A549 (cell line): ENCODE data around the gene CFAP46. TPM values are rescaled to one million over a fixed set of nuclear protein-coding genes. Genes with fewer than 3 reads are reported as not detected.

Experiments used
- ATAC-seq, 2 experiments: fragments of 200-7000 bp in 1 of 2; fragments of >200 bp in 1 of 2; cut with Nextera tagmentation in 1 of 2; cut with Tn5 transposase in 1 of 2; 3 replicates each; pipeline versions ENCODE4 v1.8.0 to v1.9.1; 2018 to 2020; ENCODE audit warnings: mild to moderate bottlenecking in 1 of 2, moderate library complexity in 1 of 2
- CTCF ChIA-PET: fragments of 300-600 bp; sonication (Branson Sonifier 250); formaldehyde crosslinking; extraction: SDS; loops from one replicate; lab custom pipeline; 2021; ENCODE audit warnings: antibody characterized with exemption, inconsistent platforms; lab: Yijun Ruan, JAX
- POLR2A ChIA-PET: fragments of 350-600 bp; formaldehyde crosslinking; extraction: SDS; loops from one replicate; lab custom pipeline; 2021; ENCODE audit warnings: antibody characterized with exemption, inconsistent platforms; lab: Yijun Ruan, JAX
- DNase-seq, 2 experiments: peaks; one replicate each; pipeline versions ENCODE4 v3.0.0 to v3.0.0-alpha.2; 2011 to 2016; ENCODE audit warnings: low read depth in 1 of 2, low spot score in 1 of 2
- FAIRE-seq: peaks from 2 replicates; lab custom pipeline; 2011; peaks lifted over from hg19 to GRCh38; lab: Jason Lieb, UNC
- H3K27ac ChIP-seq, 2 experiments: fragments of >200 bp; sonication (Bioruptor Twin); formaldehyde crosslinking; 3 replicates each; pipeline ENCODE4 v1.5.1; 2016 to 2017
- H3K4me1 ChIP-seq: fragments of >200 bp; sonication (Bioruptor Twin); formaldehyde crosslinking; 3 replicates; pipeline ENCODE4 v1.6.1; 2016
- H3K4me2 ChIP-seq: fragments of >200 bp; sonication (Bioruptor Twin); formaldehyde crosslinking; 3 replicates; pipeline ENCODE4 v1.6.1; 2016
- H3K4me3 ChIP-seq: fragments of >200 bp; sonication (Bioruptor Twin); formaldehyde crosslinking; 3 replicates; pipeline ENCODE4 v1.5.1; 2016
- H3K9me3 ChIP-seq: fragments of >200 bp; sonication (Bioruptor Twin); formaldehyde crosslinking; 3 replicates; pipeline ENCODE4 v1.6.1; 2016
- ATOH8 ChIP-seq: fragments of 250-450 bp; sonication (Bioruptor Pico); IDR thresholded peaks from 2 replicates; pipeline ENCODE4 v1.5.0; 2020; ENCODE audit warnings: low read depth, mild to moderate bottlenecking, moderate library complexity
- BCL3 ChIP-seq: fragments of >200 bp; sonication (Bioruptor Twin); formaldehyde crosslinking; IDR thresholded peaks from 3 replicates; pipeline ENCODE4 v1.6.1; 2016
- CBX2 ChIP-seq: fragments of 200-600 bp; sonication (generic); IDR thresholded peaks from 2 replicates; pipeline ENCODE4 v1.6.1; 2016; ENCODE audit warnings: low read depth, mild to moderate bottlenecking, borderline replicate concordance
- CBX8 ChIP-seq: fragments of 200-600 bp; sonication (generic); IDR thresholded peaks from 2 replicates; pipeline ENCODE4 v1.6.1; 2016
- CTCF ChIP-seq: fragments of >200 bp; sonication (Bioruptor Twin); formaldehyde crosslinking; IDR thresholded peaks from 3 replicates; pipeline ENCODE4 v1.5.1; 2016
- EHMT2 ChIP-seq: fragments of 200-600 bp; sonication (generic); IDR thresholded peaks from 2 replicates; pipeline ENCODE4 v1.6.1; 2016; ENCODE audit warnings: antibody characterized with exemption, low read depth, mild to moderate bottlenecking, moderate library complexity
- FOSL2 ChIP-seq, 2 experiments: fragments of 450-650 bp in 1 of 2; fragments of >200 bp in 1 of 2; sonication (Bioruptor Twin) in 1 of 2; formaldehyde crosslinking; IDR thresholded peaks; 2 replicates each; pipeline versions ENCODE4 v1.5.0 to v1.6.1; 2016 to 2020; ENCODE audit warnings: mild to moderate bottlenecking in 1 of 2, moderate library complexity in 1 of 2
- GATA3 ChIP-seq: IDR thresholded peaks from 2 replicates; pipeline ENCODE4 v1.6.1; 2012; ENCODE audit warnings: borderline replicate concordance
- HDAC2 ChIP-seq: fragments of 200-600 bp; sonication (generic); IDR thresholded peaks from 2 replicates; pipeline ENCODE4 v1.6.1; 2016
- HEYL ChIP-seq: fragments of 250-450 bp; sonication (Bioruptor Pico); IDR thresholded peaks from 2 replicates; pipeline ENCODE4 v1.8.0; 2021; ENCODE audit warnings: mild to moderate bottlenecking, moderate library complexity
- HOXA7 ChIP-seq: fragments of 250-450 bp; sonication (Bioruptor Pico); IDR thresholded peaks from 2 replicates; pipeline ENCODE4 v1.5.0; 2020; ENCODE audit warnings: mild to moderate bottlenecking, moderate library complexity
- HOXB13 ChIP-seq: fragments of 250-450 bp; sonication (Bioruptor Pico); IDR thresholded peaks from 2 replicates; pipeline ENCODE4 v1.5.0; 2020; ENCODE audit warnings: low read depth, mild to moderate bottlenecking, moderate library complexity
- KDM1A ChIP-seq: fragments of 200-600 bp; sonication (generic); IDR thresholded peaks from 2 replicates; pipeline ENCODE4 v1.6.1; 2016; ENCODE audit warnings: low read depth, mild to moderate bottlenecking
- KDM5A ChIP-seq: fragments of 200-600 bp; sonication (generic); IDR thresholded peaks from 2 replicates; pipeline ENCODE4 v1.6.1; 2016; ENCODE audit warnings: antibody characterized with exemption, mild to moderate bottlenecking
- MAFK ChIP-seq: fragments of 450-650 bp; IDR thresholded peaks from 2 replicates; pipeline ENCODE4 v1.6.1; 2014; ENCODE audit not compliant: partially characterized antibody
- MAZ ChIP-seq: fragments of 150-350 bp; IDR thresholded peaks from 2 replicates; pipeline ENCODE4 v1.6.1; 2014; ENCODE audit warnings: antibody characterized with exemption, low read depth, low read length, borderline replicate concordance
- MYC ChIP-seq: IDR thresholded peaks from 2 replicates; pipeline ENCODE4 v1.6.1; 2012; ENCODE audit warnings: mild to moderate bottlenecking, inconsistent platforms, low read length, improper control_type of control experiment, borderline replicate concordance
- NFE2L2 ChIP-seq: fragments of 150-350 bp; conservative IDR thresholded peaks from 2 replicates; pipeline ENCODE4 v1.6.1; 2014; ENCODE audit warnings: low read length
- NR3C1 ChIP-seq: fragments of >200 bp; sonication (Bioruptor Twin); formaldehyde crosslinking; IDR thresholded peaks from 3 replicates; pipeline ENCODE4 v1.6.1; 2017
- POLR2A ChIP-seq: IDR thresholded peaks from 2 replicates; pipeline ENCODE4 v1.6.1; 2012; ENCODE audit warnings: mild to moderate bottlenecking, low read length
- POLR2AphosphoS2 ChIP-seq: conservative IDR thresholded peaks from 2 replicates; pipeline ENCODE4 v1.6.1; 2012; ENCODE audit warnings: low read length, improper control_type of control experiment, inconsistent platforms
- RCOR1 ChIP-seq: fragments of 150-350 bp; IDR thresholded peaks from 2 replicates; pipeline ENCODE4 v1.6.1; 2014; ENCODE audit warnings: antibody characterized with exemption, low read length, low read depth
- REST ChIP-seq: fragments of 200-600 bp; sonication (generic); IDR thresholded peaks from 2 replicates; pipeline ENCODE4 v1.6.1; 2016; ENCODE audit warnings: antibody characterized with exemption, mild to moderate bottlenecking, moderate library complexity
- RFX5 ChIP-seq: fragments of 450-650 bp; IDR thresholded peaks from 2 replicates; pipeline ENCODE4 v1.7.1; 2014; ENCODE audit warnings: antibody characterized with exemption, mild to moderate bottlenecking, moderate library complexity
- SMC3 ChIP-seq: fragments of >200 bp; sonication (Bioruptor Twin); formaldehyde crosslinking; IDR thresholded peaks from 3 replicates; pipeline ENCODE4 v1.6.1; 2018; ENCODE audit warnings: inconsistent platforms
- SREBF2 ChIP-seq: fragments of 450-650 bp; IDR thresholded peaks from 2 replicates; pipeline ENCODE4 v1.6.1; 2014; ENCODE audit warnings: mild to moderate bottlenecking, moderate library complexity
- USF2 ChIP-seq: fragments of 450-650 bp; IDR thresholded peaks from 2 replicates; pipeline ENCODE4 v1.6.1; 2014; ENCODE audit warnings: antibody characterized with exemption
- ZC3H11A ChIP-seq: fragments of 450-650 bp; IDR thresholded peaks from 2 replicates; pipeline ENCODE4 v1.6.1; 2014; ENCODE audit warnings: antibody characterized with exemption, mild to moderate bottlenecking
- WGBS: methylation state at CpG from one replicate; pipeline ENCODE4 v1.1.6; 2017; ENCODE audit errors: missing lambda C conversion rate; 5-methylcytosine and 5-hydroxymethylcytosine counted together
- polyA plus RNA-seq, 4 experiments: library from polyadenylated mRNA; depleted of rRNA in 3 of 4; stranded (reverse); fragments of >200 nt; fragmentation: RNase III in 1 of 4; extraction: RNeasy Plus Mini Kit Qiagen cat#74134 plus additional on column Dnase treatment in 1 of 4; gene quantifications; 2 replicates in 3 of 4; 3 replicates in 1 of 4; pipeline ENCODE4 v1.2.3, GENCODE V29; 2011 to 2017
- TF ChIP-seq, protein P1 (sequence below): IDR thresholded peaks from 2 replicates; pipeline ENCODE4 v1.6.1; 2012

The CFAP46 gene
- polyA plus RNA-seq, 2 of the 4 experiments (the other 2 are of a cell fraction): 0.88 to 1.8 TPM

- CTCF ChIA-PET: interaction anchor here (0.8 to 2.6 kb wide), 3 partner anchors 10 to 219 kb away, joined by 3 to 11 read pairs (median 9); no protein-coding TSS in a partner anchor
- no peak overlapping the region for H3K27ac ChIP-seq
- H3K4me3 ChIP-seq: no peak overlapping the region
- H3K9me3 ChIP-seq: peaks cover 16% of the 10 kb centered on the region; the same call in 2 of the 3 replicates
- ATAC-seq (no peak), FAIRE-seq (no peak), DNase-seq (no peak)
- no peak for TF ChIP-seq MYC
- no peak for TF ChIP-seq RCOR1
- no peak for TF ChIP-seq POLR2AphosphoS2
- TF ChIP-seq HEYL (CRISPR knock-in tag): no peak
- TF ChIP-seq REST: no peak
- no peak for TF ChIP-seq CBX2
- TF ChIP-seq POLR2A: no peak
- no peak for TF ChIP-seq MAZ
- no peak for TF ChIP-seq ZC3H11A
- no peak for TF ChIP-seq KDM1A
- TF ChIP-seq NFE2L2: no peak
- TF ChIP-seq RFX5: no peak
- TF ChIP-seq, protein P1, sequence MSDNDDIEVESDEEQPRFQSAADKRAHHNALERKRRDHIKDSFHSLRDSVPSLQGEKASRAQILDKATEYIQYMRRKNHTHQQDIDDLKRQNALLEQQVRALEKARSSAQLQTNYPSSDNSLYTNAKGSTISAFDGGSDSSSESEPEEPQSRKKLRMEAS: no peak
- no peak for TF ChIP-seq SREBF2
- TF ChIP-seq NR3C1: no peak
- TF ChIP-seq FOSL2 (IDR thresholded peaks at IDR 0.05): no peak
- TF ChIP-seq FOSL2 (CRISPR knock-in tag; IDR thresholded peaks at IDR 0.05): no peak
- no peak for TF ChIP-seq CTCF
- no peak for TF ChIP-seq CBX8
- no peak for TF ChIP-seq SMC3
- no peak for TF ChIP-seq MAFK
- POLR2A ChIA-PET: no interaction called here
- H3K4me1 ChIP-seq: no peaks in the 10 kb centered on the region
- WGBS: 50% methylated on average over 1 of the region's 1 CpG
- H3K4me2 ChIP-seq: no peak overlapping the region
These were observed 36.7 kb downstream of the CFAP46 start for GRCh38 chr10:132905661-132906060.

- Histone ChIP-seq H3K4me2 (no peak overlapping the region), H3K4me1 (no peaks in the 10 kb centered on the region), H3K9me3 (peaks cover 16% of the 10 kb centered on the region; the same call in 2 of the 3 replicates), H3K4me3 (no peak overlapping the region), H3K27ac (no peak overlapping the region)
- CTCF ChIA-PET: interaction anchor here (0.8 to 2.6 kb wide), 6 partner anchors 10 to 220 kb away, joined by 3 to 11 read pairs (median 4); no protein-coding TSS in a partner anchor
- POLR2A ChIA-PET: no interaction called here
- FAIRE-seq (no peak), ATAC-seq (no peak), DNase-seq (no peak)
- WGBS: 30% methylated on average over 21 of the region's 21 CpGs
- TF ChIP-seq RFX5 (no peak), GATA3 (no peak), FOSL2 (IDR thresholded peaks at IDR 0.05) (no peak), FOSL2 (CRISPR knock-in tag; IDR thresholded peaks at IDR 0.05) (no peak), MAFK (no peak), HDAC2 (no peak), USF2 (no peak), SMC3 (no peak), HEYL (CRISPR knock-in tag) (no peak), NR3C1 (no peak), RCOR1 (no peak), EHMT2 (no peak), MYC (no peak), ATOH8 (CRISPR knock-in tag) (no peak), HOXA7 (CRISPR knock-in tag) (no peak), HOXB13 (CRISPR knock-in tag) (no peak), BCL3 (no peak), KDM5A (no peak)
These were observed 37.3 kb downstream of the CFAP46 start for GRCh38 chr10:132904814-132905649.
